ENCODE results near the gene DDAH1.

Gene DDAH1

GRCh38 chr1:85360730-85361493 lies 104.0 kb downstream of the DDAH1 start:
- no peaks in the 10 kb centered on the region for H3K36me3 Mint-ChIP-seq (ENCODE audit: low read depth)
- H3K27me3 Mint-ChIP-seq (ENCODE audit: low read depth): no peaks in the 10 kb centered on the region
- peaks cover 32% of the 10 kb centered on the region for H3K4me1 Mint-ChIP-seq
- no peak for TF ChIP-seq CTCF (IDR thresholded peaks at IDR 0.05; ENCODE audit: unreplicated experiment in 3 of 3)
- no peaks in the 10 kb centered on the region for H3K9me3 Mint-ChIP-seq
- H3K27ac Mint-ChIP-seq: peak overlapping the region; percentile 43 to 86 (median 72)
- H3K4me3 Mint-ChIP-seq: no peak overlapping the region

- no peaks in the 10 kb centered on the region for H3K36me3 Mint-ChIP-seq (ENCODE audit: low read depth)
- no peak overlapping the region for H3K4me3 Mint-ChIP-seq
- no peaks in the 10 kb centered on the region for H3K27me3 Mint-ChIP-seq (ENCODE audit: low read depth)
- peaks cover 39% of the 10 kb centered on the region for H3K4me1 Mint-ChIP-seq
- H3K27ac Mint-ChIP-seq: peak overlapping the region; percentile 43 to 86 (median 60)
- TF ChIP-seq CTCF (IDR thresholded peaks at IDR 0.05; ENCODE audit: unreplicated experiment in 3 of 3): no peak
- no peaks in the 10 kb centered on the region for H3K9me3 Mint-ChIP-seq
Observed at GRCh38 chr1:85359874-85360721, 104.9 kb downstream of the DDAH1 start.

- H3K4me1 Mint-ChIP-seq: peaks cover 44% of the 10 kb centered on the region
- no peaks in the 10 kb centered on the region for H3K27me3 Mint-ChIP-seq (ENCODE audit: low read depth)
- H3K27ac Mint-ChIP-seq: peak overlapping the region in 1 of 3 experiments; percentile 86
- H3K4me3 Mint-ChIP-seq: no peak overlapping the region
- no peaks in the 10 kb centered on the region for H3K9me3 Mint-ChIP-seq
- no peak for TF ChIP-seq CTCF (IDR thresholded peaks at IDR 0.05; ENCODE audit: unreplicated experiment in 3 of 3)
- no peaks in the 10 kb centered on the region for H3K36me3 Mint-ChIP-seq (ENCODE audit: low read depth)
Observed at GRCh38 chr1:85358702-85359438, 106.1 kb downstream of the DDAH1 start.

GRCh38 chr1:85357817-85358216 lies 107.1 kb downstream of the DDAH1 start:
- H3K4me3 Mint-ChIP-seq: no peak overlapping the region
- no peaks in the 10 kb centered on the region for H3K27me3 Mint-ChIP-seq (ENCODE audit: low read depth)
- TF ChIP-seq CTCF (IDR thresholded peaks at IDR 0.05; ENCODE audit: unreplicated experiment in 3 of 3): no peak
- H3K36me3 Mint-ChIP-seq (ENCODE audit: low read depth): no peaks in the 10 kb centered on the region
- peaks cover 37% of the 10 kb centered on the region for H3K4me1 Mint-ChIP-seq
- no peak overlapping the region for H3K27ac Mint-ChIP-seq
- no peaks in the 10 kb centered on the region for H3K9me3 Mint-ChIP-seq

GRCh38 chr1:85356130-85356529 lies 108.8 kb downstream of the DDAH1 start:
- H3K4me1 Mint-ChIP-seq: peaks cover 29% of the 10 kb centered on the region
- peak overlapping the region in 2 of 3 experiments; percentile 29 to 58 for H3K27ac Mint-ChIP-seq
- no peaks in the 10 kb centered on the region for H3K36me3 Mint-ChIP-seq (ENCODE audit: low read depth)
- no peak overlapping the region for H3K4me3 Mint-ChIP-seq
- H3K9me3 Mint-ChIP-seq: no peaks in the 10 kb centered on the region
- no peak for TF ChIP-seq CTCF (IDR thresholded peaks at IDR 0.05; ENCODE audit: unreplicated experiment in 3 of 3)
- no peaks in the 10 kb centered on the region for H3K27me3 Mint-ChIP-seq (ENCODE audit: low read depth)

Measured in nephron (organoid).